HEK293T (cell line): ENCODE data around the gene SH3RF3.
A peak's percentile ranks its signal among the peaks of the same experiment; 100 is the strongest.

Experiments
- CTCF ChIA-PET: fragments of 350-600 bp; formaldehyde crosslinking; extraction: SDS; loops from one replicate; lab custom pipeline; 2021; ENCODE audit warnings: antibody characterized with exemption, inconsistent platforms; lab: Yijun Ruan, JAX
- POLR2A ChIA-PET: fragments of 350-600 bp; formaldehyde crosslinking; extraction: SDS; loops from one replicate; lab custom pipeline; 2020; ENCODE audit warnings: antibody characterized with exemption, inconsistent platforms; lab: Yijun Ruan, JAX
- DNase-seq: peaks from one replicate; pipeline ENCODE4 v3.0.0; 2012; ENCODE audit warnings: mixed read lengths; ENCODE audit errors: extremely low spot score
- ARNT ChIP-seq: fragments of 450-650 bp; IDR thresholded peaks from 2 replicates; pipeline ENCODE4 v1.6.1; 2017; ENCODE audit warnings: mild to moderate bottlenecking
- BHLHE40 ChIP-seq: fragments of 450-650 bp; IDR thresholded peaks from 2 replicates; pipeline ENCODE4 v1.6.1; 2016; ENCODE audit warnings: mild to moderate bottlenecking, moderate library complexity, borderline replicate concordance
- CTBP1 ChIP-seq: fragments of 450-650 bp; IDR thresholded peaks from 2 replicates; pipeline ENCODE4 v1.6.1; 2016; ENCODE audit warnings: borderline replicate concordance
- ELF4 ChIP-seq: fragments of 450-650 bp; IDR thresholded peaks from 2 replicates; pipeline ENCODE4 v1.6.1; 2017; ENCODE audit warnings: antibody characterized with exemption
- FOXA1 ChIP-seq: fragments of 450-650 bp; IDR thresholded peaks from 2 replicates; pipeline ENCODE4 v1.6.1; 2016; ENCODE audit warnings: mild to moderate bottlenecking
- FOXK2 ChIP-seq: fragments of 450-650 bp; IDR thresholded peaks from 2 replicates; pipeline ENCODE4 v1.6.1; 2016; ENCODE audit warnings: mild to moderate bottlenecking
- FOXM1 ChIP-seq: fragments of 450-650 bp; IDR thresholded peaks from 2 replicates; pipeline ENCODE4 v1.6.1; 2017; ENCODE audit warnings: mild to moderate bottlenecking, borderline replicate concordance
- HDGF ChIP-seq: fragments of 450-650 bp; IDR thresholded peaks from 2 replicates; pipeline ENCODE4 v1.6.1; 2017; ENCODE audit warnings: antibody characterized with exemption, borderline replicate concordance
- L3MBTL2 ChIP-seq: fragments of 450-650 bp; conservative IDR thresholded peaks from 2 replicates; pipeline ENCODE4 v1.6.1; 2016; ENCODE audit warnings: mild to moderate bottlenecking
- LEF1 ChIP-seq: fragments of 450-650 bp; IDR thresholded peaks from 2 replicates; pipeline ENCODE4 v1.6.1; 2017; ENCODE audit warnings: mild to moderate bottlenecking, borderline replicate concordance
- NFRKB ChIP-seq: fragments of 450-650 bp; IDR thresholded peaks from 2 replicates; pipeline ENCODE4 v1.6.1; 2016; ENCODE audit warnings: mild to moderate bottlenecking, moderate library complexity
- SP1 ChIP-seq: fragments of 450-650 bp; IDR thresholded peaks from 2 replicates; pipeline ENCODE4 v1.6.1; 2017
- SUZ12 ChIP-seq: fragments of 450-650 bp; IDR thresholded peaks from 2 replicates; pipeline ENCODE4 v1.6.1; 2016; ENCODE audit warnings: mild to moderate bottlenecking
- TARDBP ChIP-seq: fragments of 450-650 bp; IDR thresholded peaks from 2 replicates; pipeline ENCODE4 v1.6.1; 2016
- ZNF384 ChIP-seq: fragments of 450-650 bp; IDR thresholded peaks from 2 replicates; pipeline ENCODE4 v1.6.1; 2016
- TF ChIP-seq, protein P1 (sequence below): fragments of 450-650 bp; IDR thresholded peaks from 2 replicates; pipeline ENCODE4 v1.6.1; 2016

The SH3RF3 gene

GRCh38 chr2:109265369-109265768 is 136.4 kb downstream of the SH3RF3 start:
- no peak for TF ChIP-seq L3MBTL2
- ChIA-PET POLR2A (no interaction called here), CTCF (no interaction called here)
- DNase-seq, result no peak

- POLR2A ChIA-PET, result no interaction called here
- no peak for DNase-seq
- TF ChIP-seq CTBP1, result no peak
- 0 out of 2 replicates have a peak, but pooled peaks have one; percentile 42 for TF ChIP-seq TARDBP
- no peak for TF ChIP-seq HDGF
- TF ChIP-seq NFRKB, result no peak
- CTCF ChIA-PET, result no interaction called here
Measured at GRCh38 chr2:109265953-109266352, 136.9 kb downstream of the SH3RF3 start.

DNA sequence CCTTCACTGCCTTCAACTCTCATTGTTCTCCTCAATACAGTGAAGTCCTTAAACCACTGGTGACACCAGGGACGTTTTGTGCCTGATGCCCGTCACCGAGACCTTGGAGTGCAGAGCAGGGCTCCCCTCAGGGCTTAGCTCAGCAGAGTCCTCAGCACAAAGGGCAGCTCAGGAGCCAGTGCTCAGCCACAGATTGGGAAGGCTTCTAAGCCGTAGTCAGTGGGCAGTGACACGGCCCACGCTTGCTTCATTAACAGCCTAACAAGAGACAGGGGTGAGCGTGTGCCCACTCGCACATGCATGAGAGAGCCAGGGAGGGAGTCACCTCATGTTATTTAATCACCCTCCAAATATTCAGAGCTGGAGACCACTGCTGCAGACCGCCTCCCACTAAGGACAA is 137.5 kb downstream of the SH3RF3 start:
- DNase-seq, result no peak
- ChIA-PET POLR2A (no interaction called here), CTCF (no interaction called here)
- no peak for TF ChIP-seq ARNT
- no peak for TF ChIP-seq HDGF
- no peak for TF ChIP-seq L3MBTL2
- TF ChIP-seq FOXK2, result no peak
- no peak for TF ChIP-seq LEF1
- TF ChIP-seq SUZ12, result no peak
- TF ChIP-seq TARDBP, result no peak

- no peak for TF ChIP-seq TARDBP
- POLR2A ChIA-PET, result no interaction called here
- CTCF ChIA-PET, result no interaction called here
- no peak for DNase-seq
Measured at GRCh38 chr2:109266998-109267854, 138.2 kb downstream of the SH3RF3 start.

GRCh38 chr2:109268916-109269315 is 139.9 kb downstream of the SH3RF3 start:
- CTCF ChIA-PET, result no interaction called here
- POLR2A ChIA-PET, result no interaction called here
- no peak for DNase-seq
- TF ChIP-seq, protein P1, sequence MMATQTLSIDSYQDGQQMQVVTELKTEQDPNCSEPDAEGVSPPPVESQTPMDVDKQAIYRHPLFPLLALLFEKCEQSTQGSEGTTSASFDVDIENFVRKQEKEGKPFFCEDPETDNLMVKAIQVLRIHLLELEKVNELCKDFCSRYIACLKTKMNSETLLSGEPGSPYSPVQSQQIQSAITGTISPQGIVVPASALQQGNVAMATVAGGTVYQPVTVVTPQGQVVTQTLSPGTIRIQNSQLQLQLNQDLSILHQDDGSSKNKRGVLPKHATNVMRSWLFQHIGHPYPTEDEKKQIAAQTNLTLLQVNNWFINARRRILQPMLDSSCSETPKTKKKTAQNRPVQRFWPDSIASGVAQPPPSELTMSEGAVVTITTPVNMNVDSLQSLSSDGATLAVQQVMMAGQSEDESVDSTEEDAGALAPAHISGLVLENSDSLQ, result no peak
- TF ChIP-seq ZNF384 (no peak), LEF1 (no peak), HDGF (no peak), TARDBP (no peak), SP1 (no peak), FOXM1 (no peak), NFRKB (no peak)

DNA sequence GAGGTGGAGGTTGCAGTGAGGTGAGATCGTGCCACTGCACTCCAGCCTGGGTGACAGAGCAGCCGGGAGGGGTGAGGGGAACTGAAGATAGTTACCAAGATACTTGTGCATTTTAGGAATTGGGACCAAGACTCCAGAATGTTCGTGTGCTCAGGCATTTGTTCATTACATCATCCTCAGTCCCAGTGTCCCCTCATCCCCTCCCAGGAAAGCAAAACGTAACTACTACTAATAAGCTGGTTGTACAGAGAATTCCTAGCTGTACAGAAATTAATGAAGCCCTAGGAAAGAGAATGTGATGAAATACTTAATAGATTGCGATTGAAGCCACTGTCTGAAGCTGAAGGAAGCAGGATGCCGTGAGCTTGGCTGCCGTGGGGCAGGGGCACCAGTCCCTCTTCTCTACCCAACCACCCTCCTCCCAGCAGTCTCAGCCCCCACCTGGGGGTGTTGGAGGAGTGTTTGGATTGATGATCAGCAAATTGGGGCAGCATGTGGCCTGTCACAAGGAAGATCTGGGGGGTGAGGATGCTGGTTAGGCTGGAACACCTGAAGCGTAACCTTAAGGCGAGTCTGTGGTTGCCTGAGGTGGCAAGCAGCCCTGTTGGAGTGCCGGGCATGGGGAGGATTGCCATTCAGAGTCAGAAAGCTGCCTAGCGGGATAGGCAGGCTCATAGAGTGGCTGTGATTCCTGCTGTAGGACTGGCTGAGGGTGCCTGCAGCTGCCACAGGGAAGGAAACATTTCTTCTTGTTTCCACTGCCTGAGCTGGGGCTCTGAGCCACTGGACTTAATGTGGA is 140.9 kb downstream of the SH3RF3 start:
- TF ChIP-seq LEF1 (no peak), BHLHE40 (no peak), ELF4 (no peak), SP1 (no peak), NFRKB (no peak), ARNT (no peak), FOXK2 (no peak), TARDBP (no peak), SUZ12 (no peak), L3MBTL2 (no peak), HDGF (no peak), FOXM1 (no peak), FOXA1 (no peak), ZNF384 (no peak), CTBP1 (no peak)
- TF ChIP-seq, protein P1, result no peak
- ChIA-PET POLR2A (no interaction called here), CTCF (no interaction called here)
- DNase-seq, result no peak

DNA sequence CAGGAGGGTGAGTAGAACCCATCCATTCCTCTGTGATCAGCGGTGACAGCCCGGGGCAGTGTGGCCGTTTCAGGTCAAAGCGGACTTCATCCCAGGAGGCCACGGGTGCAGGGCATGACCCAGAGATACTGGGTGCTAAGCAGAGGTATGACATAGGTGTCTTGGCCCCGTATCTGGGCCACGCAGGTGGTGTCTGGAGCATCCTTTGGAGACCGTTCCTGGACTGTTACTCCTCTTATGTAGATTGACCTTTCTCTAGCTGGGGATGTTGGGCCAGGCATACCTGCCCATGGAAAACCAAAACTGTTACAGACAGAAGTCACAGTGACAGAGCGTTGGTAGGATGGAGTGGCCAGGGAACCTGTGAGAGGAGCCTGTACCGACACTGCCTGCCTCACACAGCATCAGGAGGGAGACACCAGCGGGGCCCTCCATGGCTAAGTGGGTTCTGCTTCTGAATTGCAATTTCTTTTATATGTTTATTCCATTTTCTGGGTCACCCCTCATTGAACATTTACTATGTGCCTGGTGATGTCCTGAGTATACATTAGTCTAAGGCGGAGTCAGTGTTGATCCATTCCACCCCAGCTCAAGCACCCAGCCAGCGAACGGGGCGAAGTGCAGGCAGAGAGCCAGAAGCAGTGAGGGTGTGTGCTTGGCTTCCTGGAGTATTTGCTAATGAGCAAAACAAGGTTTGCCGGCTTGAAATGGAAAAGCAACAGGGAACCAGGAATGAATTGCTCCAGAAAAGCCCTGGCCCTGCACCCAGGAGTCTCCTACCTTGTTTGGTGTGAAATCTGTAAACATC is 141.7 kb downstream of the SH3RF3 start:
- ChIA-PET CTCF (no interaction called here), POLR2A (no interaction called here)
- DNase-seq, result no peak
- no peak for TF ChIP-seq NFRKB
- no peak for TF ChIP-seq LEF1
- no peak for TF ChIP-seq ARNT
- TF ChIP-seq CTBP1, result no peak
- TF ChIP-seq ELF4, result no peak
- no peak for TF ChIP-seq FOXM1
- TF ChIP-seq TARDBP, result no peak
- TF ChIP-seq SP1, result no peak
- no peak for TF ChIP-seq ZNF384
- no peak for TF ChIP-seq L3MBTL2
- no peak for TF ChIP-seq HDGF
- TF ChIP-seq FOXA1, result no peak
- TF ChIP-seq BHLHE40, result no peak
- TF ChIP-seq SUZ12, result no peak
- TF ChIP-seq, protein P1, result no peak
- no peak for TF ChIP-seq FOXK2
